Parathyroid adenoma (tissue), 2 donors: ENCODE results near the gene ANKRD9.

Experiments used
- H2AFZ ChIP-seq: fragments of 300-600 bp; sonication (generic); one replicate; pipeline ENCODE4 v1.7.0; 2017; ENCODE audit warnings: antibody characterized with exemption, mild to moderate bottlenecking
- H3K27ac ChIP-seq: fragments of 300-600 bp; sonication (generic); one replicate; pipeline ENCODE4 v1.7.0; 2017
- H3K27me3 ChIP-seq: fragments of 300-600 bp; sonication (generic); one replicate; pipeline ENCODE4 v1.7.0; 2017; ENCODE audit warnings: low read length; ENCODE audit not compliant: control insufficient read depth, insufficient read depth
- H3K36me3 ChIP-seq: fragments of 300-600 bp; sonication (generic); one replicate; pipeline ENCODE4 v1.7.0; 2017; ENCODE audit warnings: low read length; ENCODE audit not compliant: control insufficient read depth, insufficient read depth
- H3K4me1 ChIP-seq: fragments of 300-600 bp; sonication (generic); one replicate; pipeline ENCODE4 v1.7.0; 2017; ENCODE audit warnings: control low read depth
- H3K4me2 ChIP-seq: fragments of 300-600 bp; sonication (generic); one replicate; pipeline ENCODE4 v1.7.0; 2017; ENCODE audit warnings: low read length
- H3K4me3 ChIP-seq: fragments of 300-600 bp; sonication (generic); one replicate; pipeline ENCODE4 v1.7.0; 2017; ENCODE audit warnings: low read depth, low read length
- H3K79me2 ChIP-seq: fragments of 300-600 bp; sonication (generic); one replicate; pipeline ENCODE4 v1.7.0; 2017; ENCODE audit warnings: control low read depth
- H3K9ac ChIP-seq: fragments of 300-600 bp; sonication (generic); one replicate; pipeline ENCODE4 v1.7.0; 2017; ENCODE audit warnings: mild to moderate bottlenecking
- H3K9me3 ChIP-seq: fragments of 300-600 bp; sonication (generic); one replicate; pipeline ENCODE4 v1.7.0; 2017; ENCODE audit warnings: low read length; ENCODE audit not compliant: control insufficient read depth
- TF ChIP-seq, protein P1 (sequence below): fragments of 300-600 bp; sonication (generic); IDR thresholded peaks from one replicate; pipeline ENCODE4 v1.7.0; 2017; ENCODE audit warnings: antibody characterized with exemption, mild to moderate bottlenecking
- donor health status: primary hyperparathyroidism.

The ANKRD9 gene

GRCh38 chr14:102540315-102541028 lies 30.9 kb upstream of the ANKRD9 start:
- TF ChIP-seq, protein P1, sequence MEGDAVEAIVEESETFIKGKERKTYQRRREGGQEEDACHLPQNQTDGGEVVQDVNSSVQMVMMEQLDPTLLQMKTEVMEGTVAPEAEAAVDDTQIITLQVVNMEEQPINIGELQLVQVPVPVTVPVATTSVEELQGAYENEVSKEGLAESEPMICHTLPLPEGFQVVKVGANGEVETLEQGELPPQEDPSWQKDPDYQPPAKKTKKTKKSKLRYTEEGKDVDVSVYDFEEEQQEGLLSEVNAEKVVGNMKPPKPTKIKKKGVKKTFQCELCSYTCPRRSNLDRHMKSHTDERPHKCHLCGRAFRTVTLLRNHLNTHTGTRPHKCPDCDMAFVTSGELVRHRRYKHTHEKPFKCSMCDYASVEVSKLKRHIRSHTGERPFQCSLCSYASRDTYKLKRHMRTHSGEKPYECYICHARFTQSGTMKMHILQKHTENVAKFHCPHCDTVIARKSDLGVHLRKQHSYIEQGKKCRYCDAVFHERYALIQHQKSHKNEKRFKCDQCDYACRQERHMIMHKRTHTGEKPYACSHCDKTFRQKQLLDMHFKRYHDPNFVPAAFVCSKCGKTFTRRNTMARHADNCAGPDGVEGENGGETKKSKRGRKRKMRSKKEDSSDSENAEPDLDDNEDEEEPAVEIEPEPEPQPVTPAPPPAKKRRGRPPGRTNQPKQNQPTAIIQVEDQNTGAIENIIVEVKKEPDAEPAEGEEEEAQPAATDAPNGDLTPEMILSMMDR: no peak
- Histone ChIP-seq H3K4me2 (no peak overlapping the region), H3K9ac (no peak overlapping the region), H3K4me1 (no peaks in the 10 kb centered on the region), H3K4me3 (no peak overlapping the region), H2AFZ (no peak overlapping the region), H3K27me3 (peaks cover 11% of the 10 kb centered on the region), H3K36me3 (no peaks in the 10 kb centered on the region), H3K27ac (no peak overlapping the region), H3K9me3 (no peaks in the 10 kb centered on the region), H3K79me2 (no peaks in the 10 kb centered on the region)

DNA sequence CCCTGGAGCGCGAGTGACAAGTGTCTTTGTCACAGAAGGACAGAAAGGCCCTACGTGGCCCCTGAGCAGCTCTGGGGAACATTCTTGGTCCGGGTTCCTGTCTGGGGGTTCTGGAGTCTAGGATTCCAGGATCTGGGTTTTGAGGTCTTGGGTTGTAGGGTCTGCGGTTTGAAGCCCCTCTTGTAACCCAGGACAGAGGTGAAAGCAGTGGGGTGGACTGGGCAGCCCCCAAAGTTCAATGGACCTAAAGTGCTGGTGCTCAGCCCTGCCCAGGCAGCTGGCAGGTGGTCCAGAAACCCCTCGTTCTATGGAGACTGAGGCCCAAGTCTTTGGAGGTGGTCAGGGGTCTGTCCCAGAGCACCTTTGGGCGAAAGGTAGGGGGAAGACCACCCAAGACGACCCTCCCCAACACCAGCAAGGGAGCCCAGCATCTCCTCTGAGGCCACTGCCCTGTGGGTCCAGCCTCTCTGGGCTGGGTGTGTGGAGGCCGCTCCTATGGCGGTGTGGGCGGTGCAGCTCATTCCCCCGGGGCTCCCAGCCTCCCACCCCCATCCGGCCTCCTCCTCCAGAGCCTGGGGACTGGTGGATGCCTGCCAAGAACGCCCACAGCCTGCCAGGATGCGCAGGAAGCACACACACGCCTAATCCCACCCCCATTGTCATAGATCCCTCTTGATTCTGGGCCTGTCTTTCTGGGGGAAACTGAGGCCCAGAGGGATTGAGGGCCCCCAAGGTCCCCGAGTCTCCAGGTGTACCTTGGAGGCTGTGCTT lies 30.2 kb upstream of the ANKRD9 start:
- H3K27me3 ChIP-seq: peaks cover 4% of the 10 kb centered on the region
- no peaks in the 10 kb centered on the region for H3K4me1 ChIP-seq
- no peak overlapping the region for H3K27ac ChIP-seq
- TF ChIP-seq, protein P1: no peak
- no peak overlapping the region for H3K4me2 ChIP-seq
- no peak overlapping the region for H3K9ac ChIP-seq
- no peak overlapping the region for H3K4me3 ChIP-seq
- no peaks in the 10 kb centered on the region for H3K79me2 ChIP-seq
- no peaks in the 10 kb centered on the region for H3K36me3 ChIP-seq
- no peaks in the 10 kb centered on the region for H3K9me3 ChIP-seq
- no peak overlapping the region for H2AFZ ChIP-seq

DNA sequence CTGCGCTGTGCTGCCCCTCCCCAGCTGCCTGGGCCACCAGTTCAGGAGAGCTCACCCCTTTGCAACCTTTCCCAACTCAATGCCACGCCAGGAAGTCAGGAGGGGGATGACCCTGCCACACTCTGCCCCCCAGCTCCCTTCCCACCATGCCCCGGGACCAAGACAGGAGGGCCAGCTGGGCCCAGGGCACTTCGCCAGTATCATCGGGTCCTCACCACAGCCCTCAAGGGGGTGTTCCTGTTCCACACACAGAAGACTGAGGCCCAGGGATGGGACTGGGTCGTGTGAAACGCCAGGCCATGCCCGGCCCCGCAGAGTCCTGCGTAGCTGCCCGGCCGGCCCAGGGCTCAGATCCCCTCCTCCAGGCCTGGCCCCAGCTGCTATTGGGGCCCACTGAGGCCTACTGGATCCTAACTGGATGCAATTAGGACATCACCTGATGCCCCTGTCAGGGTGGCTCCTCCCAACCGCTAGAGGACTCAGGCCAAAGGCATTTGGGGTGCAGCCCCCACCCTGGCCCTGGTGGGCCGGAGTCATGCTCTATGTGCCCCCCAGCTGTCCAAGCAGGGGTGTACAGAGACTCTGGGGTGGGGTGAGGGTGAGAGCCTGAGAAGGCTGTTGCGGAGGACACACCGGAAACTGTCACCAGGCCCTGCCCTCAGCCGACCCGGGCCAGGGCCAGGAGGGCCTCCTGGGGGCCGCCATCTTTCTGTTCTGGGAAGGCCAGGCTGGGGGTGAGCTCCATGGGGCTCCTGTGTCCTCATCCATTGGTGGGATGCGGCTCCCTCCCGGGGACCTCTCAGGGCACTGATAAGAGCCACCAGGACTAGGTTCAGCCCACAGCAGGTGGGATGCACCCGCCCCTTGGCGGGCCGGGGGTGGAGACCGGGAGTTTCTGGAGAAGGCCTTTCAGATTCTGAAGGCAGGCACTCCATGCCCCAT lies 29.3 kb upstream of the ANKRD9 start:
- no peaks in the 10 kb centered on the region for H3K79me2 ChIP-seq
- TF ChIP-seq, protein P1: no peak
- no peak overlapping the region for H2AFZ ChIP-seq
- no peak overlapping the region for H3K27ac ChIP-seq
- no peak overlapping the region for H3K4me2 ChIP-seq
- no peaks in the 10 kb centered on the region for H3K4me1 ChIP-seq
- no peak overlapping the region for H3K9ac ChIP-seq
- no peaks in the 10 kb centered on the region for H3K9me3 ChIP-seq
- H3K27me3 ChIP-seq: no peaks in the 10 kb centered on the region
- no peaks in the 10 kb centered on the region for H3K36me3 ChIP-seq
- no peak overlapping the region for H3K4me3 ChIP-seq

DNA sequence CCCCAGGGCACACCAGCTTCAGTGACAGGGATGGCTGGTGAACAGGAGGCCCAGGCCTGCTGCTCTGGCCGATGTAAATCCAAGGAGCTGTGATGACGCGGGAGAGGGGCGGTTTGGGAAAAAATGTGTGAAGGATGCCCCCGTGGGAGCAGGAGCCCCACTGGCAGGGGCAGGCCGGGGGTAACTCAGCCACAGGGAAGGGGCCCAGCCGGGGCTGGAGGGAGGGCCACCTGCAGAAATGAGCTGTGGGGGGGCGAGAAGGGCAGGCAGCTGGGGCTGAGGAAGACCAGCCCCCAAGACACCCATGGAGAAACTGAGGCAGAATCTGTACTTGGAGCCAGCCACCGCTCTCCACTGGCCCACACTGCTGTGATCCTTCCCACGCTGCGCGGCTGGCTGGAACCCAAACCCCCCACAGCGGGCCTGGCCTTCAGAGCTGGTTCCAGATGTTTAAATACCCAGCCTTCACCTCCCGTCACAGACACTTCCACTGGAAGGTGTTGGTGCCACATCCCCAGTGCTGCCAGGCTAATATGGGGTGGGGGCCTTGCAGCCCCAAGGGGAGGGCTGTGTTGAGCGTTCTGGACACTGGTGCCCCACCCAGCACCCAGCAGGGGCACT lies 28.5 kb upstream of the ANKRD9 start:
- TF ChIP-seq, protein P1: no peak
- no peak overlapping the region for H2AFZ ChIP-seq
- no peaks in the 10 kb centered on the region for H3K27me3 ChIP-seq
- no peak overlapping the region for H3K4me2 ChIP-seq
- H3K9me3 ChIP-seq: no peaks in the 10 kb centered on the region
- H3K27ac ChIP-seq: no peak overlapping the region
- no peaks in the 10 kb centered on the region for H3K79me2 ChIP-seq
- no peaks in the 10 kb centered on the region for H3K4me1 ChIP-seq
- no peaks in the 10 kb centered on the region for H3K36me3 ChIP-seq
- H3K9ac ChIP-seq: no peak overlapping the region
- no peak overlapping the region for H3K4me3 ChIP-seq
